Calu3 (cell line): ENCODE data around the gene HMGA1. TPM values are rescaled to one million over a fixed set of nuclear protein-coding genes. Genes with fewer than 3 reads are reported as not detected.
"Not testable (repeated sequence)": the region's sequence is repeated elsewhere in the genome, so short reads cannot be mapped to it uniquely, and the experiment has no call there.

Experiments
- BruUV-seq: library from RNA; stranded (reverse); fragments of 400-500 nt; replicated peaks from 2 replicates; lab custom pipeline; 2021; lab: Mats Ljungman, UMichigan
- CTCF ChIA-PET: fragments of 300-600 bp; sonication (Branson Sonifier 250); formaldehyde crosslinking; loops from one replicate; lab custom pipeline; 2022; ENCODE audit warnings: antibody characterized with exemption; lab: Charles Lee
- DNase-seq: peaks from one replicate; pipeline ENCODE4 v3.0.0; 2022
- H3K27ac Mint-ChIP-seq: one replicate; pipeline ENCODE4 v1.8.0; 2022; ENCODE audit warnings: mixed read lengths; ENCODE audit not compliant: unreplicated experiment
- H3K27me3 Mint-ChIP-seq: one replicate; pipeline ENCODE4 v1.8.0; 2022; ENCODE audit warnings: mixed read lengths; ENCODE audit not compliant: unreplicated experiment
- H3K36me3 Mint-ChIP-seq: one replicate; pipeline ENCODE4 v1.8.0; 2022; ENCODE audit warnings: mild to moderate bottlenecking, moderate library complexity, mixed read lengths; ENCODE audit not compliant: insufficient read depth, unreplicated experiment
- H3K4me1 Mint-ChIP-seq: one replicate; pipeline ENCODE4 v1.8.0; 2022; ENCODE audit warnings: mild to moderate bottlenecking, low read depth, mixed read lengths; ENCODE audit not compliant: unreplicated experiment
- H3K4me3 Mint-ChIP-seq: one replicate; pipeline ENCODE4 v1.8.0; 2022; ENCODE audit warnings: mild to moderate bottlenecking, low read depth, moderate library complexity, mixed read lengths; ENCODE audit not compliant: unreplicated experiment
- H3K9me3 Mint-ChIP-seq: one replicate; pipeline ENCODE4 v1.8.0; 2022; ENCODE audit warnings: low read depth, mixed read lengths; ENCODE audit not compliant: unreplicated experiment
- CTCF ChIP-seq: fragments of 200-600 bp; IDR thresholded peaks from one replicate; pipeline ENCODE4 v1.8.0; 2022; ENCODE audit warnings: antibody characterized with exemption; ENCODE audit not compliant: unreplicated experiment
- intact Hi-C: fragments of 100-400 bp; cut with micrococcal nuclease; formaldehyde crosslinking; loops from one replicate; pipeline ENCODE4 v1.10.0; 2022; ENCODE audit not compliant: unreplicated experiment
- total RNA-seq: library from RNA; stranded (reverse); gene quantifications from 2 replicates; pipeline ENCODE4 v1.2.3, GENCODE V29; 2022

The HMGA1 gene
- total RNA-seq, 1 experiment from 2014 or later: 1,138 TPM

- H3K36me3 Mint-ChIP-seq: peaks cover 100% of the 10 kb centered on the region
- H3K9me3 Mint-ChIP-seq: no peaks in the 10 kb centered on the region
- no peak for TF ChIP-seq CTCF
- H3K4me3 Mint-ChIP-seq: peak overlapping the region; percentile 81
- intact Hi-C loops: no loop called here
- peak overlapping the region; percentile 97 for H3K27ac Mint-ChIP-seq
- no TSS peak for BruUV-seq
- no peaks in the 10 kb centered on the region for H3K27me3 Mint-ChIP-seq
- CTCF ChIA-PET: interaction anchor here (1.6 kb wide), 1 partner anchor 46 kb away, joined by 6 read pairs; no protein-coding TSS in a partner anchor
- DNase-seq: no peak
- H3K4me1 Mint-ChIP-seq: peaks cover 94% of the 10 kb centered on the region
These were observed 5.8 kb downstream of the HMGA1 start for GRCh38 chr6:34242252-34243130.

- no peaks in the 10 kb centered on the region for H3K27me3 Mint-ChIP-seq
- H3K4me1 Mint-ChIP-seq: peaks cover 100% of the 10 kb centered on the region
- BruUV-seq: no TSS peak
- CTCF ChIA-PET: interaction anchor here (0.6 to 2.1 kb wide), 6 partner anchors 20 to 1388 kb away, joined by 4 to 35 read pairs (median 10); no protein-coding TSS in a partner anchor
- intact Hi-C loops: no loop called here
- H3K27ac Mint-ChIP-seq: peak overlapping the region; percentile 97
- DNase-seq: no peak
- H3K36me3 Mint-ChIP-seq: peaks cover 100% of the 10 kb centered on the region
- H3K4me3 Mint-ChIP-seq: peak overlapping the region; percentile 81
- TF ChIP-seq CTCF: no peak
- no peaks in the 10 kb centered on the region for H3K9me3 Mint-ChIP-seq
These were observed 6.6 kb downstream of the HMGA1 start for GRCh38 chr6:34243131-34243771.

- Mint-ChIP-seq H3K27ac (peak overlapping the region; percentile 97), H3K27me3 (no peaks in the 10 kb centered on the region), H3K4me3 (peak overlapping the region; percentile 81), H3K36me3 (peaks cover 100% of the 10 kb centered on the region), H3K4me1 (peaks cover 94% of the 10 kb centered on the region), H3K9me3 (no peaks in the 10 kb centered on the region)
- BruUV-seq: no TSS peak
- DNase-seq: peak; percentile 95
- CTCF ChIA-PET: interaction anchor here (0.6 to 2.1 kb wide), 10 partner anchors 20 to 1389 kb away, joined by 3 to 35 read pairs (median 6); no protein-coding TSS in a partner anchor
- intact Hi-C loops: loop anchor here (2.0 kb wide), 1 partner anchor 47 kb away; no protein-coding TSS in a partner anchor
- TF ChIP-seq CTCF: peak; percentile 43
These were observed 7.5 kb downstream of the HMGA1 start for GRCh38 chr6:34243901-34244884.

- H3K27me3 Mint-ChIP-seq, H3K9me3 Mint-ChIP-seq, DNase-seq: not testable (repeated sequence)
- peak overlapping the region; percentile 81 for H3K4me3 Mint-ChIP-seq
- intact Hi-C loops: loop anchor here (2.0 kb wide), 1 partner anchor 48 kb away; no protein-coding TSS in a partner anchor
- CTCF ChIA-PET: interaction anchor here (1.6 to 5.4 kb wide), 5 partner anchors 21 to 171 kb away, joined by 4 to 107 read pairs (median 28); no protein-coding TSS in a partner anchor
- H3K4me1 Mint-ChIP-seq: peaks cover 84% of the 10 kb centered on the region
- peak overlapping the region; percentile 97 for H3K27ac Mint-ChIP-seq
- H3K36me3 Mint-ChIP-seq: peaks cover 95% of the 10 kb centered on the region
- BruUV-seq: TSS peak; percentile 57
These were observed 8.5 kb downstream of the HMGA1 start for GRCh38 chr6:34245032-34245760.

- peak overlapping the region; percentile 81 for H3K4me3 Mint-ChIP-seq
- H3K27me3 Mint-ChIP-seq, BruUV-seq: not testable (repeated sequence)
These were observed 9.1 kb downstream of the HMGA1 start for GRCh38 chr6:34245761-34246140.

More at GRCh38 chr6:34245761-34246140, 9.1 kb downstream of the HMGA1 start:
- H3K36me3 Mint-ChIP-seq: peaks cover 90% of the 10 kb centered on the region
- peaks cover 78% of the 10 kb centered on the region for H3K4me1 Mint-ChIP-seq
- not testable (repeated sequence) for DNase-seq, H3K9me3 Mint-ChIP-seq
- H3K27ac Mint-ChIP-seq: peak overlapping the region; percentile 97
- CTCF ChIA-PET: interaction anchor here (0.6 to 5.4 kb wide), 5 partner anchors 9 to 170 kb away, joined by 3 to 107 read pairs (median 4); partner anchors contain the start of gene HMGA1
- intact Hi-C loops: loop anchor here (2.0 kb wide), 1 partner anchor 49 kb away; no protein-coding TSS in a partner anchor
